HL-60 (cell line): ENCODE results near the gene GFOD1.

ENCODE experiments used
- CTCF ChIP-seq: IDR thresholded peaks from one replicate; pipeline ENCODE4 v1.5.1; 2011; ENCODE audit warnings: low read length, control low read depth, inconsistent platforms; ENCODE audit not compliant: insufficient read depth
- POLR2AphosphoS5 ChIP-seq: IDR thresholded peaks from 2 replicates; pipeline ENCODE4 v1.6.1; 2012; ENCODE audit warnings: low read depth

GRCh38 chr6:13527671-13528056, 40.3 kb upstream of the GFOD1 start:
- TF ChIP-seq CTCF: no peak
- no peak for TF ChIP-seq POLR2AphosphoS5
